ACC112 (cell line): ENCODE results near the gene AARS2.

Source experiments
- H2AFZ ChIP-seq: fragments of 200-600 bp; sonication (generic); one replicate; pipeline ENCODE4 v1.6.0; 2017; ENCODE audit warnings: antibody characterized with exemption, low read length; ENCODE audit not compliant: unreplicated experiment
- H3K27ac ChIP-seq: fragments of 200-600 bp; sonication (generic); 2 replicates; pipeline ENCODE4 v1.5.1; 2014; ENCODE audit warnings: low read depth, mild to moderate bottlenecking, antibody characterized with exemption, low read length, moderate library complexity
- H3K27me3 ChIP-seq: fragments of 200-600 bp; sonication (generic); 2 replicates; pipeline ENCODE4 v1.6.1; 2014; ENCODE audit warnings: mild to moderate bottlenecking, antibody characterized with exemption, low read length, moderate library complexity, mixed read lengths; ENCODE audit not compliant: insufficient read depth
- H3K36me3 ChIP-seq: fragments of 200-600 bp; sonication (generic); 2 replicates; pipeline ENCODE4 v1.6.1; 2016; ENCODE audit warnings: mild to moderate bottlenecking, antibody characterized with exemption, low read length, moderate library complexity, mixed read lengths; ENCODE audit not compliant: insufficient read depth
- H3K4me1 ChIP-seq: fragments of 200-600 bp; sonication (generic); one replicate; pipeline ENCODE4 v1.6.1; 2016; ENCODE audit warnings: low read length, mixed read lengths; ENCODE audit not compliant: insufficient read depth, unreplicated experiment, control insufficient read depth
- H3K4me3 ChIP-seq: fragments of 200-600 bp; sonication (generic); 2 replicates; pipeline ENCODE4 v1.5.1; 2014; ENCODE audit warnings: mild to moderate bottlenecking, low read depth, low read length
- H3K79me2 ChIP-seq: fragments of 200-600 bp; sonication (generic); one replicate; pipeline ENCODE4 v1.6.0; 2016; ENCODE audit warnings: low read length; ENCODE audit not compliant: control insufficient read depth, unreplicated experiment, insufficient read depth

Gene AARS2

GRCh38 chr6:44301106-44301505 lies 12.0 kb downstream of the AARS2 start:
- Histone ChIP-seq H3K4me3 (no peak overlapping the region), H3K79me2 (no peaks in the 10 kb centered on the region), H3K36me3 (no peaks in the 10 kb centered on the region), H3K27ac (no peak overlapping the region), H2AFZ (no peak overlapping the region), H3K27me3 (peaks cover 26% of the 10 kb centered on the region), H3K4me1 (peaks cover 4% of the 10 kb centered on the region)

DNA sequence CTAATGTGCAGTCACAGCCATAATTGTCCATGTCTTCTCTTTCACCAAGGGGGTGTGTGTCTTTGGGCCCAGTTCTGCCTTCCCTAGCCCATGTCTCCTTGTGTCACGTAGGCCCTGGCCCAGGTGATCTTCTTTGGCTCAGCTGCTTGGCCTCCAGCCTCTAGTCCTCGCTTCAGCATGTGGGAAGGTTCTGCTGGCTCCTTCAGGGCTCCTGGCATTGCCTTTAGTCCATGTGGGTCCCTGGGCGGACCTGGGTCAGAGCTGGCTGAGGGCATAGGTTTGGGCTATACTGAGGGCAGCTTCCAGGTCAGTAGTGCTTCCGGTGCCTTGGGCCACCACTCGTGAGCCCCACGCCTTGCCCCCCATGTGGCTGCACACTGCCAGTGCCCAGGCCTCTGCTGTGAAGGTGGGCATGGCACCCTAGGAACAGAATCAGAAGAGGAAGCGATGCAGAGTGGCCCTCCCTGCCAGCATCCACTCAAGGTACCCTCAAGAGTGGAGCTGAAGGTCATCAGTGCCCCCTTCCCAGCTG lies 12.8 kb downstream of the AARS2 start:
- H3K36me3 ChIP-seq, result no peaks in the 10 kb centered on the region

DNA sequence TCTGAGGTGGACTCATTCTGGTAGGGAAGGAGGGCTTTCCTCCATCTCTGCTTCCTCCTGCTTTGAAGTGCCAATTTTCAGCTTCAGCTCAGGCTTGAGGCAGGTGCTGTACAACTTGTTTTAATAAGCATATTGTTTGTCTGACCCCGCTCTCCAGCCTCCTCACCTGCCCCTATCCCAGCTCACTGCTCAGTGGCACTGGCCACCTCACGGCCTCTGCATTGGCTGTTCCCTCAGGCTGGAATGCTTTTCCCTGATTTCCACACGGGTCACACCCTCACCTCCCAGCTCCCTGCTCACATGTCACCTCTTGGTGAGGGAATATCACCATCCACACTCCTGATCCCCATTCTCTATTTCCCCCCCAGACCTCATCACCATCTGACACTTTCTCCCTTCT lies 14.3 kb downstream of the AARS2 start:
- peaks cover 4% of the 10 kb centered on the region for H3K4me1 ChIP-seq
- H3K27me3 ChIP-seq, result peaks cover 41% of the 10 kb centered on the region
- H3K27ac ChIP-seq, result no peak overlapping the region
- H3K4me3 ChIP-seq, result no peak overlapping the region
- H2AFZ ChIP-seq, result no peak overlapping the region
- H3K36me3 ChIP-seq, result no peaks in the 10 kb centered on the region
- no peaks in the 10 kb centered on the region for H3K79me2 ChIP-seq

More for the DNA sequence above, 12.8 kb downstream of the AARS2 start:
- Histone ChIP-seq H3K79me2 (no peaks in the 10 kb centered on the region), H3K27me3 (peaks cover 33% of the 10 kb centered on the region), H3K4me1 (peaks cover 4% of the 10 kb centered on the region), H2AFZ (no peak overlapping the region), H3K27ac (no peak overlapping the region), H3K4me3 (no peak overlapping the region)

DNA sequence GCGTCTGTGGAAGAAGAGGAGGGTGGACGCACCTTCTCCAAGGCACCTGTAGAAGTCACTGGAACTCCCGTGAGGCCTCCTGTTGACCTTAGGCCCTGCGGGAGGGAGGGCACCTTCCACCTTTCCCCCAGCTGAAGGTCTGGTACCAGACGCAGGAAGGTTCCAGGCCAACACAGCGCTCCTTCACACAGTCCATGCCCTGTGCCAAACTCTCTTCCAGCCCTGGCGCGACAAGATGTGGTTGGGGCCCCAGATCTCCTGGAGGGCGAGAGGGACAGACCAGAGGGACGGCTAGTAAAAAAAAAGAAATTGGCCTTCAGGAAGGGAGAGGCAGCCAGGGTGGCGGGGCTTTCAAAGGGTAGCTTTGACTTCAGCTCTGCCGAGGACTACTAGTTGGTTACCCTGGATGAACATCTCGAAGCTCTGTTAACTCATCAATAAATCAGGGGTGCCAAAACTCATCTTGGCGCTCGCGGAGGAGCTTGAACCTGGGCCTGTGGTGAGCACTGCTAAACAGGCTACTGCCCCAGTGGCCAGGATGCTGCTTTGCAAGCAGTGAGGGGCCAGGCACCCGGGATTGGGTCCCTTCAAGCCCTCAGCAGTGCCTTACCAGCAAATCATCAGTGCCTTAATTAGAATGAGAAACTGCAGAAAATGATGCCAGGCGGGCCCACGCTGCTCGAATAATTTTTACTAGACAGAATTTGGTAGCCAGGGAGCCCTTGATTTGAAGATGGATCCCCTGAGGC lies 14.9 kb downstream of the AARS2 start:
- H3K79me2 ChIP-seq, result no peaks in the 10 kb centered on the region
- peak overlapping the region; percentile 67; the same call in 1 of the 2 replicates for H3K4me3 ChIP-seq
- H3K4me1 ChIP-seq, result peaks cover 4% of the 10 kb centered on the region
- H2AFZ ChIP-seq, result no peak overlapping the region
- H3K27ac ChIP-seq, result no peak overlapping the region
- peaks cover 46% of the 10 kb centered on the region for H3K27me3 ChIP-seq
- no peaks in the 10 kb centered on the region for H3K36me3 ChIP-seq

DNA sequence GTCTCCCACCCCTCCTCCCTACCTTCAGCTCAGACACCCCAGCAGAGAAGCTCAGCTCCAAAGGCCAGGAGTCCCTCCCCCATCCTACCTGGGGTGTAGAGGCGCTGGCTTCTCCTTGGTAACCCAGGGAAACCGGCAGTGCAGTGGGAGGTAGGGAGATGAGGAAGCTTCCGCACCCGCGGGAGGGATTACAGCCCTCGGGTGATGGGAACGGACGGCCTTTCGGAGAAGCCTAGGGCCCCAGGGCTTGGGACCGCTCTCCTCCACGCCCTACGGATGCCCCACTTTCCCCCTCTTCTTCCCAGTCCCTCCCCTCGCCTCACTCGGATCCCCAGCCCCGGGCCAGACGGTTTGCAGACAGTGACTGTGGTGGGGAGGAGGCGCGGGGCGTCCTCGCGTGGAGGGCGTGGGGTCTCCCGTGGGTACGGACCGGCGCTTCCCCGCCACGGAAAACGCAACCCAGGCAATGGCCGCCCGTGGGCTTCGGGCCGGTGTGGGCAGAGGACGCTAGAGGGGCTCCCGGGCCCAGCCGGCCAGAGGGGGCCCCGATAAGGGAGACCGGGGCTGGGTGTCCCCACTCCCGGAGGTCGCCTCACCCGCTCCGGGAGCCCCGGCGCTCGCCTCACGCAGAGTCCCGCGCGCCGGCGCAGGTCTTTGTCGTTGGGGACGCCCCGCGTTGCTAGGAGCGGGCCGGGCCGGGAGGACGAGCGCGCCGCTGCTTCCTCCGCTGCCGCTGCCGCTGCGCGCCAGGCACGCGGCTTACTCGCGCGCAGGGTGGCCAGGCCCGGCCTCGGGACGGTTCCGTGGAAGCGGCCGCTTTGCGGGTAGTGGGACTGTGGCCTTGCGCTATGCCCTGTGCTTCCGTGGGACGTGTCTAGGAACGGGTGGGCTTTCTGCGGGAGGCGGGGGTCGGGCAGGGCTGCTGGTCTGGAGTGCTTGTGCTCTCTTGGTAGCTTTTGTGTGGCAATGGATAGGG lies 15.8 kb downstream of the AARS2 start:
- H3K36me3 ChIP-seq, result no peaks in the 10 kb centered on the region
- H2AFZ ChIP-seq, result no peak overlapping the region
- H3K79me2 ChIP-seq, result no peaks in the 10 kb centered on the region
- H3K27ac ChIP-seq, result no peak overlapping the region
- peak overlapping the region; percentile 67 for H3K4me3 ChIP-seq
- H3K4me1 ChIP-seq, result peaks cover 4% of the 10 kb centered on the region
- H3K27me3 ChIP-seq, result peaks cover 53% of the 10 kb centered on the region

GRCh38 chr6:44294832-44295791 lies 18.0 kb downstream of the AARS2 start:
- no peak overlapping the region for H3K4me3 ChIP-seq
- no peaks in the 10 kb centered on the region for H3K79me2 ChIP-seq
- no peak overlapping the region for H2AFZ ChIP-seq
- H3K36me3 ChIP-seq, result no peaks in the 10 kb centered on the region
- no peaks in the 10 kb centered on the region for H3K4me1 ChIP-seq
- no peak overlapping the region for H3K27ac ChIP-seq
- H3K27me3 ChIP-seq, result peaks cover 76% of the 10 kb centered on the region

GRCh38 chr6:44292661-44293365 lies 20.3 kb downstream of the AARS2 start:
- Histone ChIP-seq H3K79me2 (no peaks in the 10 kb centered on the region), H2AFZ (no peak overlapping the region), H3K27ac (no peak overlapping the region), H3K27me3 (peaks cover 84% of the 10 kb centered on the region), H3K4me1 (no peaks in the 10 kb centered on the region), H3K36me3 (no peaks in the 10 kb centered on the region), H3K4me3 (no peak overlapping the region)

- Histone ChIP-seq H3K27ac (no peak overlapping the region), H3K36me3 (no peaks in the 10 kb centered on the region), H2AFZ (no peak overlapping the region), H3K79me2 (no peaks in the 10 kb centered on the region), H3K4me3 (no peak overlapping the region), H3K4me1 (no peaks in the 10 kb centered on the region), H3K27me3 (peaks cover 84% of the 10 kb centered on the region)
These were observed 21.3 kb downstream of the AARS2 start for GRCh38 chr6:44291841-44292240.

- Histone ChIP-seq H3K27me3 (peaks cover 84% of the 10 kb centered on the region), H3K4me1 (no peaks in the 10 kb centered on the region), H3K27ac (no peak overlapping the region), H3K4me3 (no peak overlapping the region), H3K79me2 (no peaks in the 10 kb centered on the region), H2AFZ (no peak overlapping the region), H3K36me3 (no peaks in the 10 kb centered on the region)
These were observed 23.4 kb downstream of the AARS2 start for GRCh38 chr6:44289726-44290260.
